ENCODE data around the gene COPS8. TPM values are rescaled to one million over a fixed set of nuclear protein-coding genes. Genes with fewer than 3 reads are reported as not detected.
A peak's percentile ranks its signal among the peaks of the same experiment; 100 is the strongest.

The COPS8 gene
- total and polyA plus RNA-seq, 2 of the 4 experiments (the other 2 are of a cell fraction): 47.0 to 64.9 TPM

GRCh38 chr2:237122214-237122666 is 36.6 kb downstream of the COPS8 start:
- no peaks in the 10 kb centered on the region for H3K27me3 ChIP-seq (ENCODE audit: control insufficient read depth, insufficient read depth, low read length)
- H4K5ac ChIP-seq (ENCODE audit: low read depth, low read length): peak overlapping the region; percentile 90
- H2BK15ac ChIP-seq (ENCODE audit: low read depth, low read length): peak overlapping the region; percentile 38; the same call in 1 of the 3 replicates
- ATAC-seq (ENCODE audit: low read depth) (peak; percentile 94), DNase-seq (peak; percentile 87)
- no peak overlapping the region for H3K4me2 ChIP-seq (ENCODE audit: low read depth, low read length)
- 80% methylated on average over 1 of the region's 8 CpGs; no CpG with 5 or more reads in 1 of the 2 experiments for WGBS, 2 experiments (ENCODE audit: extremely low coverage in 2 of 2, insufficient read length in 1 of 2)
- CTCF ChIA-PET: interaction anchor here (0.6 to 2.0 kb wide), 9 partner anchors 10 to 450 kb away, joined by 3 to 13 read pairs (median 4); no protein-coding TSS in a partner anchor
- POLR2A ChIA-PET (ENCODE audit: unreplicated experiment): no interaction called here
- no peak overlapping the region for H2AK9ac ChIP-seq (replicated peaks; ENCODE audit: low read depth, low read length, poor library complexity)
- H3K79me1 ChIP-seq (ENCODE audit: low read depth in 1 of 2, low read length in 2 of 2): no peaks in the 10 kb centered on the region
- 0 out of 2 replicates have a peak, but pooled peaks cover 4% of the 10 kb centered on the region for H3K9me1 ChIP-seq (ENCODE audit: insufficient read depth, low read length)
- H2BK5ac ChIP-seq (ENCODE audit: low read depth, low read length, poor library complexity, severe bottlenecking): peak overlapping the region; percentile 9
- dilution Hi-C loops (cut with HindIII; ENCODE audit: low sequenced_read_pairs, unreplicated experiment) (no loop called here), intact Hi-C loops (cut with micrococcal nuclease) (loop anchor here (1.0 to 10.0 kb wide), 5 partner anchors 49 to 450 kb away; no protein-coding TSS in a partner anchor), in situ Hi-C loops (cut with MboI; ENCODE audit: low sequenced_read_pairs) (loop anchor here (5.0 to 25.0 kb wide), 2 partner anchors 450 to 615 kb away; no protein-coding TSS in a partner anchor)
- H3K4ac ChIP-seq (ENCODE audit: low read depth, low read length): peak overlapping the region; percentile 68
- peaks cover 13% of the 10 kb centered on the region for H3K4me1 ChIP-seq (ENCODE audit: control insufficient read depth, insufficient read depth, low read length)
- peak overlapping the region; percentile 30 to 67 for H4K8ac ChIP-seq (ENCODE audit: low read depth in 2 of 2, low read length in 2 of 2)
- H2AK5ac ChIP-seq (ENCODE audit: low read depth, low read length): peak overlapping the region; percentile 21; the same call in 1 of the 2 replicates
- peak overlapping the region; percentile 56 for H4K91ac ChIP-seq (ENCODE audit: insufficient read depth, low read depth, low read length)
- H3K56ac ChIP-seq (ENCODE audit: extremely low read depth, insufficient read depth, low read length): peak overlapping the region; percentile 67; the same call in 1 of the 2 replicates
- peak overlapping the region; percentile 89 for H2BK120ac ChIP-seq (ENCODE audit: low read depth, low read length)
- H3K36me3 ChIP-seq (ENCODE audit: control insufficient read depth, insufficient read depth, low read length): no peaks in the 10 kb centered on the region
- H3K9ac ChIP-seq (ENCODE audit: low read depth, low read length): peak overlapping the region; percentile 45; the same call in 1 of the 2 replicates
- no TSS peak for BruUV-seq (replicated peaks)
- no peak overlapping the region for H3K23ac ChIP-seq (ENCODE audit: low read depth, low read length)
- H4K20me1 ChIP-seq (ENCODE audit: insufficient read depth, low read length): no peaks in the 10 kb centered on the region
- no peak overlapping the region; the same call in 1 of the 2 replicates for H3K14ac ChIP-seq (replicated peaks; ENCODE audit: low read depth, low read length)
- H3K9me3 ChIP-seq (ENCODE audit: control insufficient read depth, insufficient read depth, low read length): no peaks in the 10 kb centered on the region
- H3K4me3 ChIP-seq (ENCODE audit: insufficient read depth, low read depth, low read length): no peak overlapping the region
- H3K18ac ChIP-seq (ENCODE audit: low read depth, low read length): peak overlapping the region; percentile 72; the same call in 1 of the 2 replicates
- H3K27ac ChIP-seq (ENCODE audit: insufficient read depth, low read length): peak overlapping the region; percentile 53; the same call in 1 of the 2 replicates
- peak overlapping the region; percentile 36 for H2AFZ ChIP-seq (replicated peaks; ENCODE audit: low read length, poor library complexity)
- peak overlapping the region; percentile 98 for H2BK20ac ChIP-seq (ENCODE audit: low read depth, low read length)
- TF ChIP-seq RAD21 (IDR thresholded peaks at IDR 0.05; ENCODE audit: low read length) (peak; percentile 93), MAFK (IDR thresholded peaks at IDR 0.05; ENCODE audit: low read depth, low read length) (no peak), CHD1 (IDR thresholded peaks at IDR 0.05; ENCODE audit: low read depth, low read length) (no peak), BHLHE40 (IDR thresholded peaks at IDR 0.05; ENCODE audit: low read depth, low read length) (0 out of 2 replicates have a peak, but pooled peaks have one; percentile 26), RCOR1 (IDR thresholded peaks at IDR 0.05; ENCODE audit: insufficient replicate concordance, low read length) (no peak), SMC3 (IDR thresholded peaks at IDR 0.05; ENCODE audit: low read depth, low read length) (peak; percentile 75), FOS (IDR thresholded peaks at IDR 0.05; ENCODE audit: low read depth, low read length) (no peak), RFX5 (IDR thresholded peaks at IDR 0.05; ENCODE audit: low read depth, low read length) (no peak), CEBPB (IDR thresholded peaks at IDR 0.05; ENCODE audit: low read depth, low read length) (peak; percentile 38), CTCF (conservative IDR thresholded peaks at IDR 0.05; ENCODE audit: low read depth, low read length) (peak; percentile 84), NFE2L2 (IDR thresholded peaks at IDR 0.05; ENCODE audit: low read depth, low read length) (no peak), MAZ (IDR thresholded peaks at IDR 0.05; ENCODE audit: borderline replicate concordance, low read depth, low read length) (no peak)
- TF ChIP-seq, protein P1, sequence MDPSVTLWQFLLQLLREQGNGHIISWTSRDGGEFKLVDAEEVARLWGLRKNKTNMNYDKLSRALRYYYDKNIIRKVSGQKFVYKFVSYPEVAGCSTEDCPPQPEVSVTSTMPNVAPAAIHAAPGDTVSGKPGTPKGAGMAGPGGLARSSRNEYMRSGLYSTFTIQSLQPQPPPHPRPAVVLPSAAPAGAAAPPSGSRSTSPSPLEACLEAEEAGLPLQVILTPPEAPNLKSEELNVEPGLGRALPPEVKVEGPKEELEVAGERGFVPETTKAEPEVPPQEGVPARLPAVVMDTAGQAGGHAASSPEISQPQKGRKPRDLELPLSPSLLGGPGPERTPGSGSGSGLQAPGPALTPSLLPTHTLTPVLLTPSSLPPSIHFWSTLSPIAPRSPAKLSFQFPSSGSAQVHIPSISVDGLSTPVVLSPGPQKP (IDR thresholded peaks at IDR 0.05; ENCODE audit: borderline replicate concordance, low read depth, low read length): no peak
- TF ChIP-seq, protein P2, sequence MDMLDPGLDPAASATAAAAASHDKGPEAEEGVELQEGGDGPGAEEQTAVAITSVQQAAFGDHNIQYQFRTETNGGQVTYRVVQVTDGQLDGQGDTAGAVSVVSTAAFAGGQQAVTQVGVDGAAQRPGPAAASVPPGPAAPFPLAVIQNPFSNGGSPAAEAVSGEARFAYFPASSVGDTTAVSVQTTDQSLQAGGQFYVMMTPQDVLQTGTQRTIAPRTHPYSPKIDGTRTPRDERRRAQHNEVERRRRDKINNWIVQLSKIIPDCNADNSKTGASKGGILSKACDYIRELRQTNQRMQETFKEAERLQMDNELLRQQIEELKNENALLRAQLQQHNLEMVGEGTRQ (IDR thresholded peaks at IDR 0.05; ENCODE audit: low read depth, low read length): peak; percentile 66; the same call in 1 of the 2 replicates
